Stimulated activated CD4-positive, alpha-beta T cell treated with anti-CD3 and anti-CD28 coated beads, Interleukin-15, amount 100 ng/mL, for 1 hour (primary cell): Measurements from ENCODE around the gene GOLGA7B.

Source experiments
- DNase-seq, 2 donors: peaks; one replicate each; pipeline ENCODE4 v3.0.0-alpha.2; 2020; ENCODE audit warnings: low read depth in 1 of 2, low spot score in 1 of 2

Gene GOLGA7B

GRCh38 chr10:97916586-97916985 lies 66.9 kb downstream of the GOLGA7B start:
- DNase-seq: no peak

GRCh38 chr10:97919012-97919411 lies 69.4 kb downstream of the GOLGA7B start:
- DNase-seq: no peak

- DNase-seq: no peak
Observed at GRCh38 chr10:97920865-97921264, 71.2 kb downstream of the GOLGA7B start.
